Measurements from ENCODE around the gene CD22. TPM values are rescaled to one million over a fixed set of nuclear protein-coding genes. Genes with fewer than 3 reads are reported as not detected.

CD22 gene
- total and polyA plus RNA-seq, 8 donors: 2.0 to 5.7 (median 4.0) TPM; not detected in 3

DNA sequence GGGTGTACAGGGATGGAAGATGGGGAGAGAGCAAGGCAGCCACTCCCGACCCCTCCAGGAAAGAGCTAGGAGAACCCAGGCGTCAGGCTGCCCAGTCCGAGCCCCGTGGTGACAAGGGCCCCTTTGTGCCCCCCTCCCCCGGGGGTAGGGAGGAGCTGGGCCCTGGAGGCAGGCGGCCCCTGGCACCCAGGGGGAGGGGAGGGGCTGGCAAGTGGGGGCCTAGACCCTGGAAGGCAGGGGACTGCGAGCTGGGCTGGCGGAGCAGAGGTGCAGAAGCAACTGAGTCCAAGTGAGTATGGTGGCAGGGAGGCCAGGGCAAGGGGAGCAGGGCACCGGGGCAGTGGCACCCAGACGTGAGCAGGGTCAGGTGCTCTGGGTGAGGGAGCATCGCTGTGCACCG, 37.1 kb upstream of the CD22 start, which contains the start of gene MAG:
TSS of gene MAG (plus strand) at position 246 of the 400 bp plus-strand sequence. CDS start 3,248 bp downstream, outside the sequence.
- intact Hi-C loops (cut with DNase I; ENCODE audit: low total_unique reads): no loop called here
- Histone ChIP-seq H3K27ac (no peak within 1 kb of the TSS), H3K4me1 (no peaks in the 10 kb centered on the region), H3K27me3 (peaks cover 0 to 67% (median 20%) of the 10 kb centered on the region in 3 donors), H3K4me3 (no peak within 1 kb of the TSS), H3K9me3 (no peaks in the 10 kb centered on the region), H3K36me3 (no peaks in the 10 kb centered on the region)
- WGBS, 5 donors: 64 to 81% (median 65%) methylated on average over 10 to 12 of the region's 12 CpGs
- TF ChIP-seq POLR2A (IDR thresholded peaks at IDR 0.05): no peak
- TF ChIP-seq, protein P1, sequence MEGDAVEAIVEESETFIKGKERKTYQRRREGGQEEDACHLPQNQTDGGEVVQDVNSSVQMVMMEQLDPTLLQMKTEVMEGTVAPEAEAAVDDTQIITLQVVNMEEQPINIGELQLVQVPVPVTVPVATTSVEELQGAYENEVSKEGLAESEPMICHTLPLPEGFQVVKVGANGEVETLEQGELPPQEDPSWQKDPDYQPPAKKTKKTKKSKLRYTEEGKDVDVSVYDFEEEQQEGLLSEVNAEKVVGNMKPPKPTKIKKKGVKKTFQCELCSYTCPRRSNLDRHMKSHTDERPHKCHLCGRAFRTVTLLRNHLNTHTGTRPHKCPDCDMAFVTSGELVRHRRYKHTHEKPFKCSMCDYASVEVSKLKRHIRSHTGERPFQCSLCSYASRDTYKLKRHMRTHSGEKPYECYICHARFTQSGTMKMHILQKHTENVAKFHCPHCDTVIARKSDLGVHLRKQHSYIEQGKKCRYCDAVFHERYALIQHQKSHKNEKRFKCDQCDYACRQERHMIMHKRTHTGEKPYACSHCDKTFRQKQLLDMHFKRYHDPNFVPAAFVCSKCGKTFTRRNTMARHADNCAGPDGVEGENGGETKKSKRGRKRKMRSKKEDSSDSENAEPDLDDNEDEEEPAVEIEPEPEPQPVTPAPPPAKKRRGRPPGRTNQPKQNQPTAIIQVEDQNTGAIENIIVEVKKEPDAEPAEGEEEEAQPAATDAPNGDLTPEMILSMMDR (IDR thresholded peaks at IDR 0.05): no peak
- TF ChIP-seq EP300 (IDR thresholded peaks at IDR 0.05): no peak
- TF ChIP-seq POLR2AphosphoS5 (IDR thresholded peaks at IDR 0.05): no peak
- no peak for DNase-seq

DNA sequence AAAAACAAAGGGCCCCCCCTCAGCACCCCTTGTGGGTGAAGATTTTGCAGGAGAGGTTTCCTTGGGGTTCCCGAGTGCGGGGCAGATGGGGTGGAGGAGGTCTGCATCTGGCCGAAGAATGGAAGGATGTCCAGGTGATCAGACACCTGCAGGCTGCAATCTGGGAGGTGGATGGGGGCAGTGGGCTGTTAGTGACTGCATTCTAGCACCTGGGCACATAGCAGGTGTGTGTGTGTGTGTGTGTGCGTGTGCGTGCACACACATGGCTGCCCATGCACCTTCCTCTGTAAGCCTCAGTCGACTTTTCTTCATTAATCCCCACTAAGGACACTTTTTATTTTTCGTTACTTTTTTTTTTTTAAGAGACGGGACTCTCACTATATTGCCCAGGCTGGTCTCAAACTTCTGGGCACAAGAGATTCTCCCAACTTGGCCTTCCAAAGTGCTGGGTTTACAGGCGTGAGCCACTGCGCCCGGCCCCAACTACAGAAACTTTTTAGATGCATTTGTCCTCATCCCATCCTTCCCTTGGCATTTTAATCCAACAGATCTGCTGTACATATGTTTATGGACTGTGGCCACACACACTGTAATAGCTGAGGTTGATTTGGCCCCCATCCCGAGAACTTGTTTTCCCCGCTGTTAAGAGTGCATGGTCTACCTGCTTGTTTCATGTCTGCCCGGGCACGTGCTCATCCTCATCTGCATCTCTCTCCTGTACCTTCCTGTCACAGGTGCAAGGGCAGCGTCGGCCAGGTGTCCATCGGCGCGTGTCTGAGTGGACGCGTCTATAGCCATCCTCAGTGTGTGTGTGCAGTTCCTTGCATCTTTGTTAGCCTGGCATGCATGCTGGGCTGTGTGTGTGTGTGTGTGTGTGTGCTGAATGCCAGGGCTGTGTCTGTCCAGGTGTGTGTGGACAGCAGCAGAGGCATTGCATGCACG, 36.3 kb upstream of the CD22 start:
- intact Hi-C loops (cut with DNase I; ENCODE audit: low total_unique reads): no loop called here
- no peak overlapping the region for H3K27ac ChIP-seq
- H3K4me1 ChIP-seq: no peaks in the 10 kb centered on the region
- no peaks in the 10 kb centered on the region for H3K36me3 ChIP-seq
- 68 to 78% (median 76%) methylated on average over 21 to 23 of the region's 23 CpGs for WGBS, 5 donors
- H3K27me3 ChIP-seq: peaks cover 0 to 71% (median 20%) of the 10 kb centered on the region in 3 donors
- TF ChIP-seq EP300 (IDR thresholded peaks at IDR 0.05) (no peak), POLR2A (IDR thresholded peaks at IDR 0.05) (no peak), POLR2AphosphoS5 (IDR thresholded peaks at IDR 0.05) (no peak)
- TF ChIP-seq, protein P1 (IDR thresholded peaks at IDR 0.05): no peak
- H3K9me3 ChIP-seq: no peaks in the 10 kb centered on the region
- no peak overlapping the region for H3K4me3 ChIP-seq
- DNase-seq: no peak

DNA sequence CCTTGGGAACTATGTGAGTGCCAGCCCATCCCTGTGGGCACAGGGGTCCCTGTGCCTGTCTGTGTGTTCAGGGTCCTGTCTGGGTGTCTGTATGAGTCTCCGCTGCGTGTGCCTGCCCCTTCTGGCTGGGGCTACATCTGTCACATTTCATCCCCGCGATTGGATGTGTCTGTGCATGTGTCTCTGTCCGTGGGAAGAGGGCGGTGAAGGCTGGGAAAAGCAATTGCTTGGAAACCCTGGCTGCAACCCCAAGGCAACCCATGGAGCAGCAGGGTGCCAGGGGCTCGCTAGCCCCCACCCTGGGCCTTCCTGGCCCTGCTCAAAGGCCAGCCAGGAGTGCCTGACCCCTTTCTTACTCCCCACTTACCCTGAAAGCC, 35.6 kb upstream of the CD22 start:
- 42 to 56% (median 48%) methylated on average over 4 to 7 of the region's 7 CpGs for WGBS, 5 donors

DNA sequence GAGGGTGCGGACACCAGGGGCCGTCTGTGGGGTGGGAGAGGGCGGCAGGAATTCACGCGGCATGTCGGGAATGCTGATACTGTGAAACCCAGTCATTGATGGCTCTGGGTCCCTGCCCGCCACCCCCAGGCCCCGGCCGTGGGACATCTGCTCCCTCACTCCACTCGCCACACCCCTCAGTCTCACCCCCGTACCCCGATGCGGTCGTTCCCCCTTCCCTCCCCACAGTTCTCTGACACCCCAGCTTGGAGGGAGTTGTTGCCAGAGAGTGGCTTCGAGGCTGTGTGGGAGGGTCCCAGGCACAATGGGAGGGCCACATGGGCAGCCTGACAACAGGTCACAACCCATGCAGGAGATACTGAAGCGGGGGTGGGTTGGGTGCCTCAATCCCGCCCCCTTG, 35.2 kb upstream of the CD22 start:
- Histone ChIP-seq H3K27ac (no peak overlapping the region), H3K9me3 (no peaks in the 10 kb centered on the region), H3K4me1 (no peaks in the 10 kb centered on the region), H3K27me3 (peaks cover 0 to 69% (median 20%) of the 10 kb centered on the region in 3 donors), H3K36me3 (no peaks in the 10 kb centered on the region), H3K4me3 (no peak overlapping the region)
- DNase-seq: no peak
- intact Hi-C loops (cut with DNase I; ENCODE audit: low total_unique reads): no loop called here
- no peak for TF ChIP-seq POLR2AphosphoS5 (IDR thresholded peaks at IDR 0.05)
- TF ChIP-seq, protein P1 (IDR thresholded peaks at IDR 0.05): no peak
- no peak for TF ChIP-seq POLR2A (IDR thresholded peaks at IDR 0.05)
- no peak for TF ChIP-seq EP300 (IDR thresholded peaks at IDR 0.05)
- 43 to 51% (median 48%) methylated on average over 11 to 17 of the region's 17 CpGs for WGBS, 5 donors

More for the DNA sequence above, 35.6 kb upstream of the CD22 start:
- intact Hi-C loops (cut with DNase I; ENCODE audit: low total_unique reads): no loop called here
- no peak for DNase-seq
- H3K36me3 ChIP-seq: no peaks in the 10 kb centered on the region
- H3K4me3 ChIP-seq: no peak overlapping the region
- H3K27ac ChIP-seq: no peak overlapping the region
- peaks cover 0 to 73% (median 20%) of the 10 kb centered on the region in 3 donors for H3K27me3 ChIP-seq
- no peaks in the 10 kb centered on the region for H3K9me3 ChIP-seq
- TF ChIP-seq, protein P1 (IDR thresholded peaks at IDR 0.05): no peak
- TF ChIP-seq POLR2AphosphoS5 (IDR thresholded peaks at IDR 0.05) (no peak), EP300 (IDR thresholded peaks at IDR 0.05) (no peak), POLR2A (IDR thresholded peaks at IDR 0.05) (no peak)
- no peaks in the 10 kb centered on the region for H3K4me1 ChIP-seq
